SW 1271 (cell line): ENCODE measurements around the gene ANKS1B.

Experiments
- DNase-seq, 2 experiments: peaks; one replicate each; lab custom pipeline; 2025; lab: John Stamatoyannopoulos, UW

The ANKS1B gene

GRCh38 chr12:99960311-99960710 is 24.4 kb downstream of the ANKS1B start:
- DNase-seq: no peak

DNA sequence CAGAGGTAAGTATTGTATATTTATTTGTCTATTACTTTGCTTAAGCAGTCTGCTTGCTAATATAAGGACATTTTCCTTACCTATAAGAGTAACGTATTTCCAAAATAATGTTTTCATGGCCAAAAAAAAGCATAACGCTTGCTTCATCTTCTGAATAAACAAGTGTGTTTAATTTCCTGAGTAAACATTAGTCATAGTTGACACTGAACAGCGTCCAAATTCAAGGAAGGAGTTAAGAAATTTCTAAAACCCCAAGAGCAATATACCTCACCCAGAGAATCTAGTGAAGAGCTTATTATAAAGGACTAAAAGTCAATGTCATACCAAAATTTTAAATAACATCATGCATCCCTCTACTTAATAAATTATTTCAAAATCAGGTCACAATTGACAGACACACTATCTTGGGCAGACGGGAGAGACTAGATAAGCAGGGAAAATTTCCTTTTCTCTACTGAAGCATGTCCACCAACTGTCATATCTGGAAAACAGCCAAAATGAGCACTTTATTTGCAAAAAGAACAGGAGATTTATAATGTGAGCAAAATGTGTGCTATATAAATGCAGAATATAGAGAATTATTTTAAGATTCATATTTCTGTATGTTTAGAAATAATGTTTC is 25.1 kb downstream of the ANKS1B start:
- no peak for DNase-seq

DNA sequence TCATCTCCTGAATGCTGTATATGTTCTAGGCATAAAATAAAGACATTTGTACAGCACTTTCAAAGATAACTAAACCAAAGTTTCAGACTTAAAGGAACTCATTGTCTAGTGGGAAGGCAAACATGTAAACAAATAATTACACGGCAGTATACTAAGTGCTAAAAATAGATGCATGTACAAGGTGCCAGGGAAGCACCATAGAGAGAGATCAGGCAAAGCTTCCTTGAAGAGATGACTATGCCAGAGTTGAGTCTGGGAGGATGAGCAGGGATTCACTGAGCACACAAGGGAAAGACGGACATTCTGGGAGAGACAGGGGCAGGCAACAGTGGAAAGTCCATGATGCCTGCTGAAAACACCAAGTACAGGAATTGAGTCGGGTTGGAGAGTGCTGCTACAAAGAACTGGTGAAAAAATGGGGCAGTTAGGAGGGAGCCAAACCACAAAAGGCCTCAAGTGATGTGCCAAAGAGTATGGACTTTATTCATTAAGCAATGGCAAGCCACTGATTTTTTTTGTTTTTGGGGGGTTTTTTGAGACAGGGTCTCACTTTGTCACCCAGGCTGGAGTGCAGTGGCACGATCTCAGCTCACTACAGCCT is 26.8 kb downstream of the ANKS1B start:
- DNase-seq: no peak

- no peak for DNase-seq
Measured at GRCh38 chr12:99954724-99955123, 30.0 kb downstream of the ANKS1B start.

DNA sequence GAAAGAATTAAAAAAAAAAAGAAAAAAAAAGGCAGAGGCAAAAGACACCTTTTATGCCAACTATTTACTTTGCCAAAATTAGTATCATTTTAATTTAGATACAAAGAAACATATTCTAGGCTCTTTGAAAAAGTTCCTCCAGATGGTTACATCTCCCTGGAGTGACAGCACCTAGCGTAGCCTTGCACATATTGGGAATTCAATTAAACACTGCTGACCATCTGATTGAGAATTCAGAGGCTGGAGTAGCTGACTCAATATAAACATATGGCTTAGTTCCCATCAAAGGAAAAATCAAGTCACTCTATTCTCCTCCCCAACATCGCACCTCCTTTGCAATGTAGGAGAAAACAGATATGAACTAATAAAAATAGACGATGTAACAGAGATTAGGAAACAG is 36.4 kb downstream of the ANKS1B start:
- DNase-seq: no peak

GRCh38 chr12:99946131-99946530 is 38.6 kb downstream of the ANKS1B start:
- DNase-seq: no peak

GRCh38 chr12:99935608-99936007 is 49.1 kb downstream of the ANKS1B start:
- no peak for DNase-seq

DNA sequence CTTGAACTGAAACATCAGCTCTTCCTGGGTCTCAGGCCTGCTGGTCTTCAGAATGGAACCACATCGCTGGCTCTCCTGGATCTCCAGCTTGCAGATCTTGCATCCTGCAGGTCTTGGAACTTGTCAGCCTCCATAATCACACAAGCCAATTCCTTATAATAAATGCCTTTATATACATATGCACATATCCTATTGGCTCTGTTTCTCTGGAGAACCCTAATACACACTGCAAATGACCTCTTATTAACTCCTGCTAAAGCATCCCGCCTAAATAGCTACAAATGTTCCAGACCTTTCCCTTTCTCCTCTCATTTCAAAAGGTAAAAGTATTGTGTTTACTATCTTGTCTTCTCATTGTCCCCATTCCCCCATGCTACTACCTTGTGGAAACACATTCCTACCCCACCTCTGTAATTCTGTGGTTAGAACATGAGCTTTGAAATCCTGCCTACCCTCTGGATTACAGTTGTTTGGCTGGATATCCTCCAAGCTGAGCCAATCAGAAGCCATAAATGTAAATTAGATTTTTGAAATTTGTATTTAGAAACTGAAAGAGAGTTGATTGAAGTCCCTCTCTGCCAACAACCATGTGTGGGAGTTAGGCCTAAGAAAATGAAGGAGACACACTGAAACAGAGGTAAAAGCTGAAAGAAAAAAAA is 58.1 kb downstream of the ANKS1B start:
- DNase-seq: no peak

GRCh38 chr12:99920353-99920960 is 64.3 kb downstream of the ANKS1B start:
- DNase-seq: no peak

- no peak for DNase-seq
Measured at GRCh38 chr12:99917711-99918402, 66.9 kb downstream of the ANKS1B start.

DNA sequence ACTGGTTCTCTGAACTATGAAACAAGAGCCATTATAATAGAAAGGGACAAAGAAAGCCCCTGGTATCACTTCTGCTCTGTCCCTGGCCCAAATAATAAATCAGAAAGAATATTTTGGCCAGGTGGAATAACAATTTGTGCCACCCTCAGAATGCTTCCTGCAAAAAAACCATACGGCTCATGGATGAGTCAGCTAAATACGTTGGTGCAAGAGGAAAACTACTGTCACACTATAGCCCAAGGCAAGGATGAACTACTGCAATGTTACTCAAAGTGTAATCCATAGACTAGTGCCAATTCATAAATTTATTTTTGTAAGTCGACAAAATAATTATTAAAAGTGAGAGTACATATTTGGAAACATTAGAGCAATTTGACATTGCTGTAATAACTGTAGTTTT is 68.2 kb downstream of the ANKS1B start:
- DNase-seq: no peak

- no peak for DNase-seq
Measured at GRCh38 chr12:99915251-99916082, 69.3 kb downstream of the ANKS1B start.

DNA sequence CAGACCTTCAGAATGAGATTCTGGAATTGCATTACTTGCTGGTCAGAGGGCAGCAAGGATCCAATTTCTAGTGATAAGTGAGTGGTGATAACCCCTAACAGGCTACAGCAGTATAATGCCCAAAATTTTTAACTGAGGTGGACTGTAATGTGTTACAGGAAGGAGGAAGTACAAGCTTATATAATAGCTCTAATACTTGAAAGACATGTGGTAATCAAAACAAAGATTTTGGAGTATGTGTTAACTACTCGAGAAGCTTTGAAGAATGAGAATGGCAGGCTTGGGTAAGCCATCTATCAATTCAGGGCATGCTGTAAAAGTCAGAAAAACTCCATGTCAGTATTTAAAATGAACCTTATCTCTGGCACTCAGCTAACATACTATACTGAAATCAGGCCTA is 70.5 kb downstream of the ANKS1B start:
- DNase-seq: no peak

DNA sequence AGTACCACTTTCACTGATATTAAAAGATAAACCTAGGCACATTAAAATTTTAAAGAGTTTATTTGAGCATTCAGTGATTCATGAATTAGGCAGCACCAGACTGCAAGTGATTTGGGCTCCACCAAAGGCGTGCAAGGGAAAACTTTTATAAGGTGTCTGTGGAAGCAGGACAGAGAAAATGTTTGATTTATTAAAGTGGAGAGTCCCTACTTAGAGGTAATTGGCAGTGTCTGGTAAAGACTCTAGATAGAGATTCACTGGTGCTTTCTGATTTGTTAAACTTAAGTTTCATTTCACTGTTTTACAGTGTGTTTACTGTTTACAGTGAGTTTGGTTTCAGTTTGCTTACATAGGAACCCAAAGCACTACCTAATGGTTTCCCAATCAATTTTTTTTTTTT is 72.8 kb downstream of the ANKS1B start:
- DNase-seq: no peak

GRCh38 chr12:99911081-99911480 is 73.7 kb downstream of the ANKS1B start:
- peak in 1 of 2 experiments; percentile 15 for DNase-seq

- DNase-seq: no peak
Measured at GRCh38 chr12:99910342-99910741, 74.4 kb downstream of the ANKS1B start.

DNA sequence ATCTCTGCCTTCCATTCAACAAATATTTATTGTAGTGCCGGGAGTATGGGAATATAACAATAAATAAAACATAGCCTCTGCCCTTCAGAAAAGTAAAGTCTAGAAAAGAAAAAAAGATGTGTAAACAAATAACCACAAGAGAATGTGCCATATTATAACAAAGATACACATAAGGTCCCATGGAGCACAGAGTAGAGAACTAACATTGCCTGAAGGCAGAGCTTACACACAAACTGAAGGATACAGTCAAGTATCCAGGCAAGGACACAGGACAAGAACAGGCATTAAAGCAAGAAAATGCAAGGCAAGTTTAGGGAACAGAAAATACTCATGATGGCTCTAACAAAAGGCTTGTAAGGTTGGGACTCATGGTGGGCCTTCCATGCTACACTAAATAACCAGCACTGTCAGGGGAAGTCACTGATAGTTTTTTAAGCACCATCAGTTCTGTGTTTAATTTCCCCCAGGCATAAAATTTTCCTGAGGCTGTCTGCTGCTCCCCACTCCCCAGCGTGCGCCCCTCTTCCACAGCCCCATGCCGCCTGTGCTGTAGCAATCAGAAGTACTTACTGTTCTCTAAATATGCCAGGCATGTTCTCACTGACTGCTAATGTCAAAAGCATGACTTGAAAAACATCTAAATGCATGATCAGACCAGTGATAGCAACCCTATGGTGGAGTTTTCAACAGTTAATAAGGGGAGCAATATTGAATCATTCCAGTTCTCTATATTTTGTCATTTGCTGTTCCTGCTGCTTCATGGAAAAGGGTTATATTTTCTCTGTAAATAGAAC is 77.8 kb downstream of the ANKS1B start:
- DNase-seq: no peak

DNA sequence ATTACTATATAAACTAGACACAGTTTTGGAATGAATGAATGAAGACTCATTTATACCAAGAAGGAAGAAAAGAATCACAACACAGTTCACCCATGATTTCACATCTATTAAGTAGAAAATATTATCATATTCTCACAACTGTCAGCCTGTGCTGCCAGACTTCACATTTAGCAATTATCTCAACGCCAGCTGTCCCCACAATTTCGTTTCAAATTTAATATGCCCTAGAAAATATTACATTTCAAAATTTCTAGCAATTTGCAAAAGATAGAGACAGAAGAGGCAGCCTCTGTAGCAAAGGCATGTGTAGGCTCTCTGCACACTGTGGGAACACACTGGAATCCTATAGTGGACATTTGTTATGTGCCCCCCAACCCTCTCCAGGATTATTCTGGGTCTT is 83.6 kb downstream of the ANKS1B start:
- DNase-seq: no peak

GRCh38 chr12:99898645-99899044 is 86.1 kb downstream of the ANKS1B start:
- no peak for DNase-seq

GRCh38 chr12:99879439-99879838 is 105.3 kb downstream of the ANKS1B start:
- no peak for DNase-seq

GRCh38 chr12:99875081-99875480 is 109.7 kb downstream of the ANKS1B start:
- DNase-seq: no peak
